Right atrium auricular region (tissue), 2 donors: ENCODE measurements around the gene CCDC6. TPM values are rescaled to one million over a fixed set of nuclear protein-coding genes. Genes with fewer than 3 reads are reported as not detected.

ENCODE experiments used
- DNase-seq: peaks from one replicate; pipeline ENCODE4 v3.0.0-alpha.2; 2019; ENCODE audit warnings: low spot score
- H3K27ac ChIP-seq, 2 donors: fragments of 200-600 bp; sonication (generic); 1 replicate in 1 of 2; 2 replicates in 1 of 2; pipeline ENCODE4 v1.5.1; 2016 to 2019
- H3K27me3 ChIP-seq, 2 donors: fragments of 200-600 bp; sonication (generic); one replicate each; pipeline versions ENCODE4 v1.5.1 to v1.6.0; 2017 to 2019
- H3K36me3 ChIP-seq: fragments of 200-600 bp; sonication (generic); one replicate; pipeline ENCODE4 v1.5.1; 2016
- H3K4me1 ChIP-seq, 2 donors: fragments of 200-600 bp; sonication (generic); one replicate each; pipeline versions ENCODE4 v1.5.1 to v1.6.0; 2017 to 2019
- H3K4me3 ChIP-seq, 2 donors: fragments of 200-600 bp; sonication (generic); 1 replicate in 1 of 2; 2 replicates in 1 of 2; pipeline ENCODE4 v1.5.1; 2017 to 2019; ENCODE audit warnings: mild to moderate bottlenecking in 1 of 2, moderate library complexity in 1 of 2
- H3K9me3 ChIP-seq, 2 donors: fragments of 200-600 bp; sonication (generic); one replicate each; pipeline ENCODE4 v1.5.1; 2019
- total RNA-seq, 2 donors: library from RNA; depleted of rRNA; stranded (reverse); fragments of >200 nt; gene quantifications; one replicate each; pipeline ENCODE4 v1.1.0, GENCODE V29; 2016
- TF ChIP-seq, protein P1 (sequence below), 2 donors: fragments of 200-600 bp; sonication (generic); IDR thresholded peaks; one replicate each; pipeline ENCODE4 v1.5.1; 2019; ENCODE audit warnings: antibody characterized with exemption in 2 of 2

The CCDC6 gene
- total RNA-seq, 2 donors from 2014 or later = 19.1 to 22.7 TPM

DNA sequence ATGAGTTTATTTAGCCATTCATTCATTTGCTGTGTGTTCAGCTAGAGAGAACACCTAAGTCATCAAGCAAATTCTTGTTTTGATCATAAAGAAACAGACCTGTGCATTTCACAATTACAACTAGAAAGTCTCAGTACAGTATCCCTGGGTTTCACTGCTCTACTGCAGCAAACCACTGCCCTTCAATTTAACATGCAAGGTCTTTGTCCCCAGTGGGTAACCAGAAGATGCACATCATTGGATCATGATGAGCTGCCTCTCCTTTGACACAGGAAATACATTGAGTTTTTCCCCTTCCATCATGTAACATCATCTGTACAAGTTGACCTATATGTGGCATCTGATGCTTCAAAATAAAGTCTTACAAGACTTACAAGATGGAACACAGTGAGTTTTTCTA is 82.6 kb downstream of the CCDC6 start:
- Histone ChIP-seq H3K4me1 (peaks cover 0 to 28% of the 10 kb centered on the region in 2 donors), H3K27me3 (no peaks in the 10 kb centered on the region), H3K36me3 (no peaks in the 10 kb centered on the region), H3K9me3 (no peaks in the 10 kb centered on the region), H3K4me3 (no peak overlapping the region), H3K27ac (no peak overlapping the region)
- TF ChIP-seq, protein P1, sequence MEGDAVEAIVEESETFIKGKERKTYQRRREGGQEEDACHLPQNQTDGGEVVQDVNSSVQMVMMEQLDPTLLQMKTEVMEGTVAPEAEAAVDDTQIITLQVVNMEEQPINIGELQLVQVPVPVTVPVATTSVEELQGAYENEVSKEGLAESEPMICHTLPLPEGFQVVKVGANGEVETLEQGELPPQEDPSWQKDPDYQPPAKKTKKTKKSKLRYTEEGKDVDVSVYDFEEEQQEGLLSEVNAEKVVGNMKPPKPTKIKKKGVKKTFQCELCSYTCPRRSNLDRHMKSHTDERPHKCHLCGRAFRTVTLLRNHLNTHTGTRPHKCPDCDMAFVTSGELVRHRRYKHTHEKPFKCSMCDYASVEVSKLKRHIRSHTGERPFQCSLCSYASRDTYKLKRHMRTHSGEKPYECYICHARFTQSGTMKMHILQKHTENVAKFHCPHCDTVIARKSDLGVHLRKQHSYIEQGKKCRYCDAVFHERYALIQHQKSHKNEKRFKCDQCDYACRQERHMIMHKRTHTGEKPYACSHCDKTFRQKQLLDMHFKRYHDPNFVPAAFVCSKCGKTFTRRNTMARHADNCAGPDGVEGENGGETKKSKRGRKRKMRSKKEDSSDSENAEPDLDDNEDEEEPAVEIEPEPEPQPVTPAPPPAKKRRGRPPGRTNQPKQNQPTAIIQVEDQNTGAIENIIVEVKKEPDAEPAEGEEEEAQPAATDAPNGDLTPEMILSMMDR (IDR thresholded peaks at IDR 0.05) = no peak
- DNase-seq = no peak

DNA sequence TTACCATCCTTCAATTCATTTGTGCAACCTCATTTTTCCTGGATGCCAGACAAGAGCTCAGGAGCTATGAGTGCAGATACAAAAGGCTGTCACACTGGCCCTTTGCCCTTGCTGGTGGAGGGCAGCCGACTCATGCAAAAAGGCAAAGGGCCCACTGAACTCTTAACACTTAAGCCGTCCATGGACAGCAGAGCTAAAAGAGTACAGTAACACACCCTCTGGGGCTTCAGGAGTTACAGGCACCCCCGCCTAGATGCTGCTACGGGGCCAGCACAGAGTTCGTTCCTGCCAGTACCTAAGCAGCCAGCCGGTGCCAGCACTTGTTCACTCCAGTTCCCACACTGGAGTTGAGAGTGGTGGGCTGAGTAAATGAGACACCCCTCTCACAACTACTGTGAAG is 83.2 kb downstream of the CCDC6 start:
- TF ChIP-seq, protein P1 (IDR thresholded peaks at IDR 0.05) = no peak
- H3K27ac ChIP-seq = peak overlapping the region in 1 of 2 donors; percentile 11
- no peaks in the 10 kb centered on the region for H3K9me3 ChIP-seq
- no peaks in the 10 kb centered on the region for H3K36me3 ChIP-seq
- DNase-seq = no peak
- no peak overlapping the region for H3K4me3 ChIP-seq
- H3K27me3 ChIP-seq = no peaks in the 10 kb centered on the region
- H3K4me1 ChIP-seq = peaks cover 0 to 30% of the 10 kb centered on the region in 2 donors

DNA sequence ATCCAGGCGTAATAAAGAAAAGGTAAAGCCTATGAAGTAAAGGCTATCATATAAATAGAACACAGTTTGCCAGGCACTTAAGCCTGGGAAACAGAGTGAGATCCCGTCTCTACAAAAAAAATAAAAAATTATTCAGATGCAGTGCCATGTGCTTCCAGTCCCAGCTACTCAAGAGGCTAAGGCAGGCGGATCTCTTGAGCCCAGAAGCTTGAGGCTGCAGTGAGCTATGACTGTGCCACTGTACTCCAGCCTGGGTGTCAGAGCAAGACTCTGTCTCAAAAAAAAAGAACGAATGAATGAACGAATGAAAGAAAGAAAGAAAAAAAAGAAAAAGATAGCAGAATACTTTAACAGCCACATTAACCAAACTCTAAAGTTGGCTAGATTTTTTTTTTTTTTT is 85.9 kb downstream of the CCDC6 start:
- no peaks in the 10 kb centered on the region for H3K36me3 ChIP-seq
- H3K4me3 ChIP-seq = no peak overlapping the region
- no peak for DNase-seq
- H3K9me3 ChIP-seq = no peaks in the 10 kb centered on the region
- H3K27ac ChIP-seq = peak overlapping the region in 1 of 2 donors; percentile 15
- TF ChIP-seq, protein P1 (IDR thresholded peaks at IDR 0.05) = no peak
- peaks cover 0 to 53% of the 10 kb centered on the region in 2 donors for H3K4me1 ChIP-seq
- no peaks in the 10 kb centered on the region for H3K27me3 ChIP-seq

DNA sequence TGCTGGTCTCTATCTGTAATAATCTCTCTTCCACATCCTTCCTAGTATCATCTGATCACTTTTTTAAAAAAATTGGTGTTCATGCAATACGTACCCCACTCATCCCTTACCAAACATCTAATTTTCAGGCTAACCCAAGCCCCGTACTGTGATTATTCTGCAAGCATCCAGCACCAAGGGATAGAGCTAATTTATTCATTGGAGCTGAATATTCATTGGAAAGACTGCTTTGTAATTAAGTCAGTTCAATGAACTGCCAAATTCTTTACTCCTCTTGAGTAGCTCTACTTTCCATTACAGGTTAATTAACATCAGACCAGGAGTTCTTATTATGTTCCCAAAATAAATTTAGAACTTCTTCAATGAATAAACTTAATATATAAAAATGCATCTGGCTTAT is 86.7 kb downstream of the CCDC6 start:
- H3K4me3 ChIP-seq = no peak overlapping the region
- peaks cover 0 to 53% of the 10 kb centered on the region in 2 donors for H3K4me1 ChIP-seq
- H3K27ac ChIP-seq = no peak overlapping the region
- no peaks in the 10 kb centered on the region for H3K9me3 ChIP-seq
- no peaks in the 10 kb centered on the region for H3K36me3 ChIP-seq
- TF ChIP-seq, protein P1 (IDR thresholded peaks at IDR 0.05) = no peak
- no peak for DNase-seq
- no peaks in the 10 kb centered on the region for H3K27me3 ChIP-seq

DNA sequence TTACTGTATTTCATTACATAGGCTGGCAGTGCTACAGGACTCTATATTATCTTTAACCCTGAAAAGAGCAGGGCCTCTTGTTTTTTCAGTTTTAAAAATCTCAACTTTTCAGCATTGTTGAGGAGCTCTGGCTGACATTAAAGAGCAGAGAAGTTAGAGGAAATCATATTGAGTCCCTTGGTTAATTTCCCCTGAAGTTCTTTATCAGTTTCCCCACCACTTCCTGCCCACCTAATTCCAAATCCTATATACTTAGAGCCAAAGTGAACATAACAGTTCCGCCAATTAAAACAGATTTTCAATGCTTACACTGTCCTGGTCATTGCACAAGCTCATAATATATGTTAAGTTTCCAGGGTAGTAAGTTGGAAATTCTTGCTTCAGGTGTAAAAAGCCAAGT is 87.1 kb downstream of the CCDC6 start:
- H3K27me3 ChIP-seq = no peaks in the 10 kb centered on the region
- no peak overlapping the region for H3K27ac ChIP-seq
- H3K4me3 ChIP-seq = no peak overlapping the region
- no peaks in the 10 kb centered on the region for H3K9me3 ChIP-seq
- peaks cover 0 to 53% of the 10 kb centered on the region in 2 donors for H3K4me1 ChIP-seq
- H3K36me3 ChIP-seq = no peaks in the 10 kb centered on the region
- no peak for DNase-seq
- TF ChIP-seq, protein P1 (IDR thresholded peaks at IDR 0.05) = no peak

DNA sequence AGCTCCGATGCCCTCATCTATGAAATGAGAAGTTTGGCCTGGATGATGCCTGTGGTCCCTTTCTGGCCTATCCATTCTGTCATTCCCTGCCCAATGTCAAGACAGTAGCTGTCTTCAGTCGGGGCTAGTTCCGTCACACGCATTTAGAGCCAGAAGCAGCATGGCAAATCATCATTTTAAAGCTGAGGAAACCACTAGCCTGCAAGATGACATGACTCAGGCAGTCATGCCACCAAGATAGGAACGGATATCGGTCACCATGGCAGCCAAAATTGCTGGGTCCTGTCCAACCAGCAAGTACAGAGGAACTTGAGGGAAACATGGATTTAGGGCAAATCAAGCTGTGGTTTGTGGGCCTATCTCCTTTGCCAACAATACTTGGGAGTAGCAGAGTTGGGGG is 88.6 kb downstream of the CCDC6 start:
- TF ChIP-seq, protein P1 (IDR thresholded peaks at IDR 0.05) = no peak
- peaks cover 0 to 49% of the 10 kb centered on the region in 2 donors for H3K4me1 ChIP-seq

More for the DNA sequence above, 88.6 kb downstream of the CCDC6 start:
- Histone ChIP-seq H3K27me3 (no peaks in the 10 kb centered on the region), H3K36me3 (no peaks in the 10 kb centered on the region), H3K9me3 (no peaks in the 10 kb centered on the region), H3K4me3 (no peak overlapping the region), H3K27ac (peak overlapping the region in 1 of 2 donors; percentile 2)
- DNase-seq = no peak
